RPMI8226 (cell line): ENCODE results near the gene FMNL3.
A peak's percentile ranks its signal among the peaks of the same experiment; 100 is the strongest.
"Not testable (repeated sequence)": the region's sequence is repeated elsewhere in the genome, so short reads cannot be mapped to it uniquely, and the experiment has no call there.

Experiments
- DNase-seq: peaks from one replicate; pipeline ENCODE4 v3.0.0-alpha.2; 2015

FMNL3 gene

DNA sequence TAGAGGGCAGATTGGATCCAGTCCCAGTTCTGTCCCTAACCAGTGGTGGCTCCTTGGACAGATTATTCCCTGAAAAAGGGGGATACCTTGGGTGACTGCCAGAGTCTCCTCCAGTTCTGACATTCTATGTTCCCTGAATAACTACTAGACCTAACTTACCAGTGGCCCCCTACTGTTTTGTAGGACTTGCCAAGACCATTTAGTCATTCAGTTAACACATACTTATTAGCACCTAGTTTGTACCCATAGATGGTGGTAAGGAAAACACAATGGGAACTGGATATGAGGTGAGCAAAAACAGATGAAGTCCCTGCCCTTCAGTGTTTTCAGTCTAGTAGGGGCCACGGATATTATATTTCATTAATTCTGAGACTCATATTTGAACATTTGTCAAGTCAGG is 80.4 kb downstream of the FMNL3 start:
- no peak for DNase-seq

DNA sequence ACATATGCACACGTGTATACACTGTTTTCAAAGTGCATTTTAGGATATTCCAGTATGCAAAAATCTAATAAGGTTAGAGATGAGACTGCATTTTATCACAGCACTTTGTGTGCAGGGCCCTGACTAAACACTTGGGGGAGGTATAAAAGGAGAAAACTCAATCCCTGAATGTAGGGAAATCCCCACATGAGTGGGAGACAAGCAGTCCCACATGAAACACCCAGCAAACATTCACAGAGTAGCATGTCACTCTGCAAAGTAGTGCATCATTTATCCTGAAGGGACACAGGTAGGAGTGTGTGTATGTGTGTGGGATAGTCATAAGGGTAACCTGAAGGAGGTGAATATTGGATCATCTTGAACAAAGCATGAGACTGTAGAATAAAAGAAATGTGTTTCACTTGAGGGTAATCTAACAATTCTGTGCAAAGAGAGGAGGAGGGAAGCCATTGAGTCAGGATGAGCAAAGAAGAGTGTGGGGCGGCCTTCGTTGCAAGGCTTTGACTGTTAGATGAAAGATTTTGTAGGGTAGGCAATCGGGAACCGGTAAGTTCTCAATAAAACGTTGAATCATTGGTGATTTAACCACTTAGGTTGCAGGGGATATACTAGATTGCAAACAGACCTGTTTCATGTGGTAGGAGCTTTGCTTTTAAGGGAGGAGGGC is 80.9 kb downstream of the FMNL3 start:
- DNase-seq = no peak

DNA sequence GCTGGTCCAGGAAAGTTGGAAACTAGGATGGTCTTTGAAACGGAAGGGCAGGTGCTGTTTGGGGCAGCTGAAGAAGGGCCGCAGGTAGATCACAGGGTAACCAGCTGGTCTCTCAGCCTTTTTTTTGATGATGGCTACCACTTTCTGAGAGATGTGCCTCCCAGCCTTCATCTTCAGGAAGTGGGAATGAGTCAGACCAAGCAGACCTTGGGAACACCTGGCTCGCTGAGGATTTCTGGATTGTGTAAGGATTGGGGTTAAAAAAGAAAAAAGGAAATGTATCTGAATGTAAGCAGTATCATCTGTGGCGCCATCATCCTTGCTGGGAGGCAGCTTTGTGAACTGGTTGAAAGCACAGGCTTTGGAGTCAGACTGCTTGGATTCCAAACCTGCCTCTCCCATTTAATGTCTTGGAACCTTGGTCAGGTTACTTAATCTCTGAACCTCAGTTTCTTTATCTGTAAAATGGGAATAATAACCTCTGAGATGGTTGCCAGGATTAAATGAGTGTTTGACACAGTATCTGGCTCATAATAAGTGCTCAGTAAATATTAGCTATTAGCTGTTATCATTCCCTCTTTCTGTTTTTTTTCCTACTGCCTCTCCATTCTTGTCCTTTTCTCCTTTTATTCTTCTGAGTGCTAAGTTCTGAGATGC is 82.2 kb downstream of the FMNL3 start:
- DNase-seq = no peak

- DNase-seq = peak; percentile 91
These were observed 83.9 kb downstream of the FMNL3 start, which contains the start of gene PRPF40B for GRCh38 chr12:49623142-49623904. TSS of gene PRPF40B (plus strand) at chr12:49623561. CDS start at chr12:49623591, 30 bp downstream.

DNA sequence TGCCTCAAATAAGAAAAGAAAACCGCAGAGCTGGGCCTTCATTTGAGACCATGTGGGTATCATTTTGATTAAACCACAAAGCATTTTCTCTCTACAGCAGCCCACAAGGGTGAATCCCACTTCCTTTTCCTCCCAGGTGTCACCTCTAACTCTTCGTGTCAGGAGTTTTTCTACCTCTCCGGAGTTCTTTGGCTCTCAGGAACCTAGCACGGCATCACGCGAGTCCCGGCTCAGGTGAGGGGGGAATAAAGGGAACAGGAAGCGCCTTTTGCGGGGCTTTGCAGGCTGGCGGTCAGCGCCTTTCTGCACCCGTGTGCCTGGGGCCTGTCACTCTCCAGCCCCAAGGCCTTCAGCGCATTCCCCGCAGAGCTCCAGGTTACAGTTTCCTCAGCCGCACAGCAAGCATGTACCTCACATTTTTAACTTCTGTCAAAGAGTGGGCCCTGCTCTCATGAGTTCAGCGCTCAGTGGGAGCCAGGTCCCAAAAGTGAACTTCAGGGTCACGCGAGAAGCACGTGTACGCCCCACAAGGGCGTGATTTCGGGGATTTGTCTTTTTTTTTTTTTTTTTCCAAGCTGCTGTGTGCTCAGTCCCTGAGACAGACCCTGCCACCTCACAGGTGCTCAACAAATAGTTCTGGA is 84.6 kb downstream of the FMNL3 start:
- peak; percentile 84 for DNase-seq

DNA sequence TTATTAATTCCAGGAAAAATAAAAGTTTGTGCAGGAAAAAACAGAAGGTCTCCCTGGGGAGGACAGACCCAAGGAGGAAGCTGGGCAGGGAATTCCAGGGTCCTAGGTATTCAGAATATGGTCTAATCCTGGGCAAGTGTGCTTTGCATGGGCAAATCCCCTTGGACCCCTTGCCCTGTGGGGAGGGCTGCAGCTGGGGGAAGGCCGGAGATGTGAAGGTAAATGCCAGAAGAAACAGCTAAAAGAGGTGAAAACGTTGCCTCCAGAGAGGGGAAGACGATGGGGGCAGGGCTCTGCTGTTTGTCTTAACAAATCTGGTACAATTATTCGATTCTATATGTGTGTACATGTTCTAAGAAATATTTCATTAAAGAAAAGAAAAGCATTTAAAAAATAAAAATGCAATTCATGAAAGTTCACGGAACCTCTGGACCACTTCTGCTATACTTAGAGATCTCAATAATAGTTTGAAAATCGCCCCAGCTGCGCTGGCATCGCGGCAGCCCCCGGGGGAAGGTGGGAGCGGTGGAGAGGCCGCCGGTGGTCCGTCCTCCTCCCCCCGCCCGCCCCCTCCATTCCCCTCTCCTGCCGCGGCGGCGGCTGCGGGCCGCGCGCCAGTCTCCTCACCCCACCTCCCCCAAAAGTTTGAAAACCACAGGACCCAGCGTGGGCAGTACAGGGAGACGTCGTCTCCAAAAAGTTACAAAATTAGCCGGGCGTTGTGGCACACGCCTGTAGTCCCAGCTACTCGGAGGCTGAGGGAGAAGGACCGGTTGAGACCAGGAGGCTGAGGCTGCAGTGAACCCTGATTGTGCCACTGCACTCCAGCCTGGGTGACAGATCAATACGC is 85.3 kb downstream of the FMNL3 start:
- DNase-seq = no peak

- no peak for DNase-seq
These were observed 87.9 kb downstream of the FMNL3 start for GRCh38 chr12:49619286-49619685.

DNA sequence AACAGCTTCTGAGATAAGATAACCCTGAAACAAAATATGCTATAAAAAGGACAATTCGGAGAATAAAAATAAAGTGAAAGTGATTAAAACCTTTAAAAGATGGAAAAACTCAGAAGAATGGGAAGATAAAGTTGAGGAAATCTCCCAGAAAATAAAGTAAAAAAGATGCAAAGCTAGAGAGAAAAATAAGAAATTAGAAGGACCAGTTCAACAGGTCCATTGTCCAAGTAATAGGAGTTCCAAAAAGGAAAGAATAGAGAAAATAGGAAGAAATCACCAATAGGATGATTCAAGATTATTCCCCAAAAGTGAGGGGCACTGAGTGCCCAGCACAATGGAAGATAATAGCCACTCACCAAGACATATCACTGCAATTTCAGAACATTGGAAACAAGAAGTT is 88.6 kb downstream of the FMNL3 start:
- DNase-seq = no peak

GRCh38 chr12:49616533-49617219 is 90.5 kb downstream of the FMNL3 start:
- DNase-seq = no peak

GRCh38 chr12:49615725-49616124 is 91.5 kb downstream of the FMNL3 start:
- DNase-seq = no peak

DNA sequence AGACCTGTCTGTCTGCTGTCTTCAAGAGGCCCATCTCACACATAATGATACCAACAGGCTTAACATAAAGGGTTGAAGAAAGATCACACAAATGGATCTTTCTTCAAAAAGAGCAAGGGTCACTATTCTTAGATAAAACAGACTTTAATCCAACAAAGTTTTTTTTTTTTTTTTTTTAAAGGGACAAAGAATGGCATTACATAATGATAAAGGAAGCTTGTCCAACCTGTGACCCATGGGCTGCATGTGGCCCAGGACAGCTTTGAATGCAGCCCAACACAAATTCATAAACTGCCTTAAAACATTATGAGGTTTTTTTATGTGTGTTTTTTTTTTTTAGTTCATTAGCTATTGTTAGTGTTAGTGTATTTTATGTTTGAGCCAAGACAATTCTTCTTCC is 95.0 kb downstream of the FMNL3 start:
- no peak for DNase-seq

GRCh38 chr12:49610785-49611184 is 96.4 kb downstream of the FMNL3 start:
- not testable (repeated sequence) for DNase-seq

GRCh38 chr12:49609875-49610154 is 97.4 kb downstream of the FMNL3 start:
- no peak for DNase-seq

DNA sequence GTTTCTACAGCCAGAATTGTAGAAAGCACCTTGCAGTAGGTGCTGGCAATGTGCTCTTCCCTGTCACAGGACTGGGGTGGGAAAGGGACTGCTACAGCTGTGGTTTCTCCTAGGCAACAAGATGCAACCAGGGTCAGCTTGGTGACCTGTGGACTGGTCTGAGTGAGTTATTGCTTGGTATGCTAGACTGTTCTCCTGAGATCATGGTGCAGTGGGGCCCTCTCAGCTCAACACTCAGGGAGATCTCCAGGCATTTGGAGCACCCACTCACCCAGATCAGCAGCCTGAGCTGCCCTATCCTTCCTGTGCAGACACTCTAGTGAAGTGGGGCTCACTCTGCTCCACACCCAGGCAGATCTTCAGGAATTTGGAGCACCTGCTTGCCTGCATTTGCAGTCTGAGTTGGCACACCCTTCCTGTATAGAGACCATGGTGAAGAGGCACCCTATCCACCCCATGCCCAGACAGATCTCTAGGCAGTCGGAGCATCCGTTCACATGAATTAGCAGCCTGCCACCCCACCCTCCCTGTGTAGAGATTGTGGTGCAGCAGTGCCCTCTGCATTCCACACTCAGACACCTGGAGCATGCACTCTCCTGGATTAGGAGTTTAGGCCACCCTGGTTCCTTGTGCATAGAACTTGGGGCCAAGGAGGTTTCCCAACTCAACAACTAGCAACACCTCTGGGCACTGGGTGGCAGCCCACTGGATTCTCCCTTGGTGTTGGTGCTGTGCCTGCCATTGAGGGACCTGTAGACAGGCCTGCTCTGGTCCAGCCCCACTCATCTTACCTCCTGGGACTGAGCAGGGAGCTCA is 97.9 kb downstream of the FMNL3 start:
- DNase-seq = no peak

DNA sequence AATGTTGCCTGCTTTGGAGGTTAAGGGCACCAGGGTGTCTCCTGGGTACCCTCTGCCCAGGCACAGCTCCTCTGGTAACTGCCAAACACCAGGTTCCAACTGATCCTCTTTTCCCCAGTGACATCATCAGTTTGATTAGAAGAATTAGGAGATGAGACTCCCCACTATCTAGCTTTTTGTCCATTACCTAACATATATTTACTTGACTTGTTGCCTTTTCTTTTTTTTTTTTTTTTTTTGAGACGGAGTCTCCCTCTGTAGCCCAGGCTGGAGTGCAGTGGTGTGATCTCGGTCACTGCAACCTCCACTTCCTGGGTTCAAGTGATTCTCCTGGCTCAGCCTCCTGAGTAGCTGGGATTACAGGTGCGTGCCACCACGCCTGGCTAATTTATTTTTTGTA is 101.7 kb downstream of the FMNL3 start, which contains the start of gene FAM186B:
TSS of gene FAM186B (minus strand) at position 101 of the 400 bp plus-strand sequence. CDS start 162 bp downstream, outside the sequence.
- not testable (repeated sequence) for DNase-seq

DNA sequence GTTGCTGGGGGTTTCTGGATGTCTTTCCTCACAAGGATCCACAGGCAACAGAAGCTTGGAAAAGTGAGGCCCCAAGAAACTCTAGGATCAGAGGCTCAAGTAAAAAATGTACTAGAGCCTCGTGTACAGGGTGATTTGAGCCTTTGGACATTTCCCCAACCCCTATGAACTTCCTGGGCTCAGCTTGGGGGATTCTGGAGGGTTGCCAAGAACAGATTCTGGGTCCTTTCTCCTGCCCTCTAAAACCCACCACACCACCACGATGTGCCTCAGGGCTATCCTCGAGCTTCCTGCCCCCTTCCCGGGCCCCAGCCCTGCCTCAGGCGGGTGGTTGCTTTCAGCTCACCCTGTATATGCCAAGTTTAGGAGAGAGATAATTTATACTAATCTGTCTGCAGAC is 102.3 kb downstream of the FMNL3 start:
- DNase-seq = no peak

DNA sequence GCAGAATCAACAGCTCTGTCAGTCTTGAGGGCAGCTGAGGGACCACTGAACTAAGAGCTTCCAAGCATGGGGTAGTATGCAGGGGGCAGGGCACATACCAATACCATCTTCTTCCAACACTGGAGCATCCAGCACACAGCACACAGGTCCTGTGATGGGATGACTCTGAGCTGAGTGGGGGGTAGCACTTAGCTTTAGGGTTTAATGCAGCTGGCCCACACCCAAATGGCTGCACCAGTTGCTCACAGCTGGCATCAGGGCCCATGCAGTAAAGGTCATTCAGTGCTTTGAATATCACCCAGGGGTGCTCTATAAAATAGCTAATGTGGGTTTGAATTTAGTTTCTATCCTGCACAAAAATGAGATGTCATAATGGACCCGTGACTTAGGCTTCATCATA is 103.5 kb downstream of the FMNL3 start:
- DNase-seq = no peak

DNA sequence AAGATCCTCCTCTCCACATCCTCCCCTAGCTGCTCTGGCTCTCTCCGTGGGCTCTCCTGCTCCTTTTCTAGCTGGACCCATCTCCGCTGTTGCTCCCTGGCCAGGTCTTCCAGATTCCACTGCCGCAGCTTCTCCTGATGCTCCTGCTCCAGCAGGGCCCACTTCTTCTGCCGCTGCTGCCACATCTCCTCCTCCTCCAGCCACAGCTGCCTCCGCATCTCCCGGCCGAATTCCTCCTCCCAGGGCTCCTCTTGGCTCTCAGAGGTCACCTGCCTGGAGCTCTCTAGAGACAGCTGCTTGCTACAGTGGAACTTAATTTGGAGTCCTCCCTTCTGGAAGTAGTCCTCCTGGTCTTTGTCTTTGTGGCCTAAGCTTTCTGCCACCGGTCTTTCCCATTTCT is 107.2 kb downstream of the FMNL3 start:
- no peak for DNase-seq

- DNase-seq = no peak
These were observed 108.7 kb downstream of the FMNL3 start for GRCh38 chr12:49598527-49598926.

DNA sequence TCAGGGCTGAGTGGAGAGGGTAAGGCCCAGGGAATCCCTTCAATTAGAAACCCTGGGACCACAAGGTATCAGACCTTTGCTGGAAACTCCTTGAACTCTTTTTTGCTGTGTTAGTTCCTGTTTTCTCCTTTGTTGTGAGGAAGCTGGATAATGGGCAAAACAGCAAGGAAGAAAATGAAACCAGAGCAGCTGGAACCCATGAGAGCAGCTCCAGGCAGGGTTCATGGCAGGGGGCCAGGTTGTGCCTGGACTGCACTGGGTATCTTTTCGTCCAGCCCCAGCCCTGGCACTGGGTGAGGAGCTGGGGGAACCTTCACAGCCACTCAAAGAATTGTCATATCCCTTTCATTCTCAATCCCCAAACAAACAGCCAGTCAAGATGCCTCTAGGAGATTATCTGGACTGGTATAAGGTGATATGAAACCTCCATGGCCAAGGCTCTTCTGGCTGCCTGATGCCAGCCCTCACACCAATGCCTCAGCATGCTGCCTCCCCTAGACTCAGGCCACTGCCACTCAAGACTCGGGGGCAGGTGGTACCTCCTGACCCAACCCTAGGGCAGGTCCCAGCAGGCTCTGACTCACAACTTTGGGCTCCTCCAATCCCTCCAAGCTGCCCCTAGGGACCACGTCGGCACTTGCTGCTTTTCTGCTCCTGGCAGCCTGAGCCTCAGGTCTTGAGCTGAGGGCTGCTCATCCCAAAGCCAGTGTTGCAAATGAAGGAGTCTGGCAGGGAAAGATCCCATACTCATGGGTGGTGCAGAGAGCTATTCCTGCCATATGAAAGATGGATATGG is 118.3 kb downstream of the FMNL3 start:
- peak; percentile 23 for DNase-seq
